ENCODE measurements around the gene PNPO. TPM values are rescaled to one million over a fixed set of nuclear protein-coding genes. Genes with fewer than 3 reads are reported as not detected.

The PNPO gene
- total and polyA plus RNA-seq, 2 donors: 9.0 to 21.4 TPM

- peaks cover 22 to 50% of the 10 kb centered on the region in 2 donors for H3K4me1 ChIP-seq (ENCODE audit: control insufficient read depth in 2 of 2, insufficient read depth in 2 of 2, low read length in 2 of 2)
- peaks cover 4 to 26% of the 10 kb centered on the region in 2 donors for H3K36me3 ChIP-seq (ENCODE audit: control insufficient read depth in 2 of 2, insufficient read depth in 2 of 2, low read length in 1 of 2)
- DNase-seq (ENCODE audit: low read depth in 6 of 9, low spot score in 9 of 9): no peak
- peak overlapping the region in 1 of 2 donors; percentile 73 for H3K4me3 ChIP-seq (ENCODE audit: low read length in 2 of 2)
- 81% methylated on average over 6 of the region's 6 CpGs for WGBS
- no peak overlapping the region for H3K27ac ChIP-seq (ENCODE audit: low read depth in 1 of 2, low read length in 1 of 2)
- no peaks in the 10 kb centered on the region for H3K27me3 ChIP-seq (ENCODE audit: control insufficient read depth in 2 of 2, insufficient read depth in 1 of 2, low read length in 1 of 2)
- H3K9me3 ChIP-seq (ENCODE audit: control insufficient read depth in 2 of 2, insufficient read depth in 1 of 2, low read length in 1 of 2): no peaks in the 10 kb centered on the region
These were observed 1.2 kb downstream of the PNPO start for GRCh38 chr17:47942568-47942967.

- peak in 3 of 9 donors; percentile 33 to 63 (median 46) for DNase-seq (ENCODE audit: low read depth in 6 of 9, low spot score in 9 of 9)
- peaks cover 4 to 37% of the 10 kb centered on the region in 2 donors for H3K36me3 ChIP-seq (ENCODE audit: control insufficient read depth in 2 of 2, insufficient read depth in 2 of 2, low read length in 1 of 2)
- H3K9me3 ChIP-seq (ENCODE audit: control insufficient read depth in 2 of 2, insufficient read depth in 1 of 2, low read length in 1 of 2): no peaks in the 10 kb centered on the region
- peak overlapping the region in 1 of 2 donors; percentile 32 for H3K4me3 ChIP-seq (ENCODE audit: low read length in 2 of 2)
- 72% methylated on average over 8 of the region's 8 CpGs for WGBS
- H3K27me3 ChIP-seq (ENCODE audit: control insufficient read depth in 2 of 2, insufficient read depth in 1 of 2, low read length in 1 of 2): no peaks in the 10 kb centered on the region
- H3K4me1 ChIP-seq (ENCODE audit: control insufficient read depth in 2 of 2, insufficient read depth in 2 of 2, low read length in 2 of 2): peaks cover 28 to 68% of the 10 kb centered on the region in 2 donors
- peak overlapping the region; percentile 74 to 84 for H3K27ac ChIP-seq (ENCODE audit: low read depth in 1 of 2, low read length in 1 of 2)
These were observed 3.7 kb downstream of the PNPO start for GRCh38 chr17:47945080-47945479.

DNA sequence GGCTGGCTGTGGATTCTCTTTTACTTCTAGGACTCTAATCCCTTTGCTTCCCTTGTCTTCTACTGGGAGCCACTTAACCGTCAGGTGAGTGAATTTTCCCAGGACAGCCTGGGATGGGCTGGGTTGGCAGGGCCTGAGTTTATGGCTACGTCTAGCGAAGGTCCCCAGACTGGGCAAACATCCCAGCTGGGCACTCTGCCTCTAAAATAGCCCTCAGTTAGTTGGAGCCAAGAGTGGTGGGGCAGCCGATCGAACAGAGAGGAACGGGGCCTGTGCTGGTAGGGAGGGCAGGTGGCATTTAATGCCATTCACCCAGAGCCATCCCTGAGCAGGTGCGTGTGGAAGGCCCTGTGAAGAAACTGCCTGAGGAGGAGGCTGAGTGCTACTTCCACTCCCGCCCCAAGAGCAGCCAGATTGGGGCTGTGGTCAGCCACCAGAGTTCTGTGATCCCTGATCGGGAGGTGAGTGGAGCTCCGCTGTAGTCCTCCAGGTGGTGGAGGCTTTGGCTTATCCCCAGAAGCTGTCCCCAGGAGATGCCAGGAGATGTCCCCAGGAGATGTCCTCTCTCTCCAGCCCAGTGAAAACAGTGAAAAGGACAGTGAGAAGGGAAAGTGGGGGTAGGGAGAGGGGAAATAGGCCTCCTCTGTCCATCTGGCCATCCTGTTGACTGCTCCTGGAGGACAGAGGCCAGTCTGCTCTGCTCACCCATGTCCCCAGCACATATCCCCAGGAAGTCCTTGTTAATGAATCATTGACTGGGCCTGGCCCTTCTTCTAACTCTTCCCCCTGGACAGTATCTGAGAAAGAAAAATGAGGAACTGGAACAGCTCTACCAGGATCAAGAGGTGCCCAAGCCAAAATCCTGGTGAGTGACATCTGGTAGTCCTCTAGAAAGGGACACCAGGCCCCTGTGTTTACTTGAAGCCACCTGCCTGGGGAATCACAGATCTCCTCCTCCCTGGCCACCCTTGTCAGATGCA, 4.4 kb downstream of the PNPO start:
- Histone ChIP-seq H3K4me1 (ENCODE audit: control insufficient read depth in 2 of 2, insufficient read depth in 2 of 2, low read length in 2 of 2) (peaks cover 32 to 72% of the 10 kb centered on the region in 2 donors), H3K4me3 (ENCODE audit: low read length in 2 of 2) (peak overlapping the region in 1 of 2 donors; percentile 32), H3K27ac (ENCODE audit: low read depth in 1 of 2, low read length in 1 of 2) (peak overlapping the region; percentile 64 to 84), H3K9me3 (ENCODE audit: control insufficient read depth in 2 of 2, insufficient read depth in 1 of 2, low read length in 1 of 2) (no peaks in the 10 kb centered on the region), H3K27me3 (ENCODE audit: control insufficient read depth in 2 of 2, insufficient read depth in 1 of 2, low read length in 1 of 2) (no peaks in the 10 kb centered on the region), H3K36me3 (ENCODE audit: control insufficient read depth in 2 of 2, insufficient read depth in 2 of 2, low read length in 1 of 2) (peaks cover 4 to 37% of the 10 kb centered on the region in 2 donors)
- WGBS: 88% methylated on average over 10 of the region's 10 CpGs
- no peak for DNase-seq (ENCODE audit: low read depth in 6 of 9, low spot score in 9 of 9)

DNA sequence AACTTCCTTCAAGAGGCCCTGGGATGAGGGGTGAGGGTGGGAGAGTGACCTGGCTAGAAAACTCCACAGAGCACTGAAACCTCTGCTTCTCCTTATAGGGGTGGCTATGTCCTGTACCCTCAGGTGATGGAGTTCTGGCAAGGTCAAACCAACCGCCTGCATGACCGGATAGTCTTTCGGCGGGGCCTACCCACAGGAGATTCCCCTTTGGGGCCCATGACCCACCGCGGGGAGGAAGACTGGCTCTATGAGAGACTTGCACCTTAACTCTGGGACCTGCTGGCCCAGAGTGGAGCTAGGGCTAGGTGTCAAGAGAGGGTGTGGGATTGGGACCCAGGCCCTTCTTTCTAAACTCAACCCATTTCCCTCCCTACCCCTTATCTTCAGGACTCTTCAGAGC, 5.1 kb downstream of the PNPO start:
- 94% methylated on average over 6 of the region's 6 CpGs for WGBS
- Histone ChIP-seq H3K36me3 (ENCODE audit: control insufficient read depth in 2 of 2, insufficient read depth in 2 of 2, low read length in 1 of 2) (peaks cover 4 to 37% of the 10 kb centered on the region in 2 donors), H3K4me3 (ENCODE audit: low read length in 2 of 2) (no peak overlapping the region), H3K9me3 (ENCODE audit: control insufficient read depth in 2 of 2, insufficient read depth in 1 of 2, low read length in 1 of 2) (no peaks in the 10 kb centered on the region), H3K27ac (ENCODE audit: low read depth in 1 of 2, low read length in 1 of 2) (no peak overlapping the region), H3K4me1 (ENCODE audit: control insufficient read depth in 2 of 2, insufficient read depth in 2 of 2, low read length in 2 of 2) (peaks cover 32 to 68% of the 10 kb centered on the region in 2 donors), H3K27me3 (ENCODE audit: control insufficient read depth in 2 of 2, insufficient read depth in 1 of 2, low read length in 1 of 2) (no peaks in the 10 kb centered on the region)
- DNase-seq (ENCODE audit: low read depth in 6 of 9, low spot score in 9 of 9): no peak

GRCh38 chr17:47946929-47947397, 5.6 kb downstream of the PNPO start:
- no peak overlapping the region for H3K27ac ChIP-seq (ENCODE audit: low read depth in 1 of 2, low read length in 1 of 2)
- peaks cover 4 to 37% of the 10 kb centered on the region in 2 donors for H3K36me3 ChIP-seq (ENCODE audit: control insufficient read depth in 2 of 2, insufficient read depth in 2 of 2, low read length in 1 of 2)
- H3K4me1 ChIP-seq (ENCODE audit: control insufficient read depth in 2 of 2, insufficient read depth in 2 of 2, low read length in 2 of 2): peaks cover 29 to 65% of the 10 kb centered on the region in 2 donors
- H3K9me3 ChIP-seq (ENCODE audit: control insufficient read depth in 2 of 2, insufficient read depth in 1 of 2, low read length in 1 of 2): no peaks in the 10 kb centered on the region
- H3K27me3 ChIP-seq (ENCODE audit: control insufficient read depth in 2 of 2, insufficient read depth in 1 of 2, low read length in 1 of 2): no peaks in the 10 kb centered on the region
- 44% methylated on average over 2 of the region's 2 CpGs for WGBS
- H3K4me3 ChIP-seq (ENCODE audit: low read length in 2 of 2): no peak overlapping the region
- DNase-seq (ENCODE audit: low read depth in 6 of 9, low spot score in 9 of 9): peak in 3 of 9 donors; percentile 47 to 66 (median 65)

DNA sequence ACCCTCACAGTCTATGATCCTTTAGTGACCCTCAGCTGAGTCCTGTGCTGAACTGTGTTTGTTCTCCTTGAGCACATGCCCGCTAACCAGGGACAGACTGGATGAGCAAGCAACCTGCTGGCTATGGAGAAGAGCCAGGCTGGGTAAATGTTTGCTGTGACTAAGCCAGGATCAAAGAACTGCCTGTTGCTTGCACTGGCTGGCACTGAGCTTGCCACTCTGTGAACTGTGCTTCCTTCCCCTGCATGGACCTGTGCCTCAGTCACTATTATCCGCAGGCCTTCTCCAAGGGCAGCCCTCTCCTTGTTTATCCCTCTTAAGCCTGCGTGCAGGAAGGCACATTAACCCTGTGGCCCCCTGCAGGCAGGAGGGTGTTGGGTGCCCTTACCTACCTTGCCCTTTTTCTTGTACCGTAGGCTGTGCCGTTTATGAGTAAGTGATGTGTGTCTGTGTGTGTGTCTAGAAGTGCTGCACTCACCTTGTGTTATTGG, 7.4 kb downstream of the PNPO start:
- H3K36me3 ChIP-seq (ENCODE audit: control insufficient read depth in 2 of 2, insufficient read depth in 2 of 2, low read length in 1 of 2): peaks cover 5 to 37% of the 10 kb centered on the region in 2 donors
- peaks cover 20 to 57% of the 10 kb centered on the region in 2 donors for H3K4me1 ChIP-seq (ENCODE audit: control insufficient read depth in 2 of 2, insufficient read depth in 2 of 2, low read length in 2 of 2)

GRCh38 chr17:47949197-47949759, 7.9 kb downstream of the PNPO start:
- Histone ChIP-seq H3K4me3 (ENCODE audit: low read length in 2 of 2) (peak overlapping the region; percentile 21 to 24), H3K9me3 (ENCODE audit: control insufficient read depth in 2 of 2, insufficient read depth in 1 of 2, low read length in 1 of 2) (no peaks in the 10 kb centered on the region), H3K27ac (ENCODE audit: low read depth in 1 of 2, low read length in 1 of 2) (peak overlapping the region; percentile 56 to 68), H3K4me1 (ENCODE audit: control insufficient read depth in 2 of 2, insufficient read depth in 2 of 2, low read length in 2 of 2) (peaks cover 17 to 52% of the 10 kb centered on the region in 2 donors), H3K36me3 (ENCODE audit: control insufficient read depth in 2 of 2, insufficient read depth in 2 of 2, low read length in 1 of 2) (peaks cover 8 to 37% of the 10 kb centered on the region in 2 donors), H3K27me3 (ENCODE audit: control insufficient read depth in 2 of 2, insufficient read depth in 1 of 2, low read length in 1 of 2) (no peaks in the 10 kb centered on the region)
- peak in 6 of 9 donors; percentile 47 to 83 (median 70) for DNase-seq (ENCODE audit: low read depth in 6 of 9, low spot score in 9 of 9)
- WGBS: 15% methylated on average over 22 of the region's 22 CpGs

More for the DNA sequence above, 7.4 kb downstream of the PNPO start:
- Histone ChIP-seq H3K9me3 (ENCODE audit: control insufficient read depth in 2 of 2, insufficient read depth in 1 of 2, low read length in 1 of 2) (no peaks in the 10 kb centered on the region), H3K27ac (ENCODE audit: low read depth in 1 of 2, low read length in 1 of 2) (no peak overlapping the region), H3K4me3 (ENCODE audit: low read length in 2 of 2) (no peak overlapping the region), H3K27me3 (ENCODE audit: control insufficient read depth in 2 of 2, insufficient read depth in 1 of 2, low read length in 1 of 2) (no peaks in the 10 kb centered on the region)
- WGBS: 80% methylated on average over 5 of the region's 5 CpGs
- no peak for DNase-seq (ENCODE audit: low read depth in 6 of 9, low spot score in 9 of 9)

DNA sequence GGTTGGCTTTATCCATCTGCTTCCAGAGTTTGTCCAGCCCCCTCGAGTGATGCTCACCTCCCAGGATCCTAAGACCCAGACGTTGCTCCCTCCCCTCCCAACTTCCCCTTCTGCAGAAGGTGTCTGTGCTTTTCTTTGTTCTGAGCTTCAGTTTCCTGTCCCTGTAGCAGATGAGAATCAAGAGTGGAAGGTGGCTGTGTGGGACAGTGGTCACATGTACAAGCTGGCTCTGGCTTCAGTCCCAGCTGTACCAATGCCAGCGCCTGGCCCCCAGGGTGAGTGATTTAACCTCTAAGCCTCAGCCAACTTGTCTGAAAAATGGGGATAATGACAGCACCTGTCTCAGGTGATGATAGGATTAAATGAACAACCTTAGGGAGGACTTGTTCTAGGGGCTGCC, 8.6 kb downstream of the PNPO start:
- Histone ChIP-seq H3K4me1 (ENCODE audit: control insufficient read depth in 2 of 2, insufficient read depth in 2 of 2, low read length in 2 of 2) (peaks cover 16 to 45% of the 10 kb centered on the region in 2 donors), H3K27me3 (ENCODE audit: control insufficient read depth in 2 of 2, insufficient read depth in 1 of 2, low read length in 1 of 2) (no peaks in the 10 kb centered on the region), H3K36me3 (ENCODE audit: control insufficient read depth in 2 of 2, insufficient read depth in 2 of 2, low read length in 1 of 2) (peaks cover 3 to 32% of the 10 kb centered on the region in 2 donors), H3K4me3 (ENCODE audit: low read length in 2 of 2) (peak overlapping the region in 1 of 2 donors; percentile 24), H3K9me3 (ENCODE audit: control insufficient read depth in 2 of 2, insufficient read depth in 1 of 2, low read length in 1 of 2) (no peaks in the 10 kb centered on the region), H3K27ac (ENCODE audit: low read depth in 1 of 2, low read length in 1 of 2) (peak overlapping the region; percentile 56 to 68)
- peak in 3 of 9 donors; percentile 42 to 65 (median 43) for DNase-seq (ENCODE audit: low read depth in 6 of 9, low spot score in 9 of 9)
- WGBS: 8% methylated on average over 3 of the region's 3 CpGs
